Osteocyte (in vitro differentiated cells): Measurements from ENCODE around the gene KRT13. TPM values are rescaled to one million over a fixed set of nuclear protein-coding genes. Genes with fewer than 3 reads are reported as not detected.

ENCODE experiments used
- DNase-seq: peaks from one replicate; pipeline ENCODE4 v3.0.0; 2021; ENCODE audit warnings: mixed read lengths; ENCODE audit not compliant: unreplicated experiment; ENCODE audit errors: extremely low spot score
- H3K27ac Mint-ChIP-seq: one replicate; pipeline ENCODE4 v1.8.0; 2021; ENCODE audit warnings: mild to moderate bottlenecking, mixed read lengths; ENCODE audit not compliant: unreplicated experiment
- H3K27me3 Mint-ChIP-seq: one replicate; pipeline ENCODE4 v1.8.0; 2021; ENCODE audit warnings: mixed read lengths; ENCODE audit not compliant: unreplicated experiment
- H3K36me3 Mint-ChIP-seq: one replicate; pipeline ENCODE4 v1.8.0; 2021; ENCODE audit warnings: mixed read lengths; ENCODE audit not compliant: unreplicated experiment
- H3K4me1 Mint-ChIP-seq: one replicate; pipeline ENCODE4 v1.8.0; 2021; ENCODE audit warnings: mixed read lengths; ENCODE audit not compliant: unreplicated experiment
- H3K4me3 Mint-ChIP-seq: one replicate; pipeline ENCODE4 v1.8.0; 2021; ENCODE audit warnings: mild to moderate bottlenecking, moderate library complexity, mixed read lengths; ENCODE audit not compliant: unreplicated experiment
- H3K9me3 Mint-ChIP-seq: one replicate; pipeline ENCODE4 v1.8.0; 2021; ENCODE audit warnings: mixed read lengths; ENCODE audit not compliant: unreplicated experiment
- total RNA-seq: library from RNA; stranded (reverse); gene quantifications from 2 replicates; pipeline ENCODE4 v1.2.1, GENCODE V29; 2021
- TF ChIP-seq, protein P1 (sequence below): fragments of 200-600 bp; sonication (generic); IDR thresholded peaks from 2 replicates; pipeline ENCODE4 v1.5.0; 2021; ENCODE audit warnings: antibody characterized with exemption, mild to moderate bottlenecking, moderate library complexity

The KRT13 gene
- total RNA-seq, 1 donor from 2014 or later = not detected

DNA sequence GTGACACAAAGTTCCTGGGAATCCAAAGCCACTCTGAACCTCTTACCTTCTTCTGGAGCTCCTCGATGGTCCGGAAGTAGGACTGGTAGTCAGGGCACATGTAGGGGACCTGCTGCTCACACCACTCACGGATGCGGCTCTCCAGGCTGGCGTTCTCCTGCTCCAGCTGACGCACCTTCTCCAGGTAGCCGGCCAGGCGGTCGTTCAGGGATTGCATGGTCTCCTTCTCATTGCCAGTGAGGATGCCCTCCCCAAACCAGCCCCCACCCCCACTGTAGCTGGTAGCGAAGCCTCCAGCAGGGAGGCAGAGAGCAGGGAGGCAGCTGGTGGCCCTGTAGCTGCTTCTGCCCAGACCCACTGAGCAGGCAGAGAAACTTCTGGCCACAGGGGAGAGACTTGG, 24.8 kb downstream of the KRT13 start:
- Mint-ChIP-seq H3K4me3 (no peak overlapping the region), H3K36me3 (no peaks in the 10 kb centered on the region), H3K27ac (no peak overlapping the region), H3K4me1 (no peaks in the 10 kb centered on the region), H3K9me3 (no peaks in the 10 kb centered on the region), H3K27me3 (no peaks in the 10 kb centered on the region)
- no peak for DNase-seq
- TF ChIP-seq, protein P1, sequence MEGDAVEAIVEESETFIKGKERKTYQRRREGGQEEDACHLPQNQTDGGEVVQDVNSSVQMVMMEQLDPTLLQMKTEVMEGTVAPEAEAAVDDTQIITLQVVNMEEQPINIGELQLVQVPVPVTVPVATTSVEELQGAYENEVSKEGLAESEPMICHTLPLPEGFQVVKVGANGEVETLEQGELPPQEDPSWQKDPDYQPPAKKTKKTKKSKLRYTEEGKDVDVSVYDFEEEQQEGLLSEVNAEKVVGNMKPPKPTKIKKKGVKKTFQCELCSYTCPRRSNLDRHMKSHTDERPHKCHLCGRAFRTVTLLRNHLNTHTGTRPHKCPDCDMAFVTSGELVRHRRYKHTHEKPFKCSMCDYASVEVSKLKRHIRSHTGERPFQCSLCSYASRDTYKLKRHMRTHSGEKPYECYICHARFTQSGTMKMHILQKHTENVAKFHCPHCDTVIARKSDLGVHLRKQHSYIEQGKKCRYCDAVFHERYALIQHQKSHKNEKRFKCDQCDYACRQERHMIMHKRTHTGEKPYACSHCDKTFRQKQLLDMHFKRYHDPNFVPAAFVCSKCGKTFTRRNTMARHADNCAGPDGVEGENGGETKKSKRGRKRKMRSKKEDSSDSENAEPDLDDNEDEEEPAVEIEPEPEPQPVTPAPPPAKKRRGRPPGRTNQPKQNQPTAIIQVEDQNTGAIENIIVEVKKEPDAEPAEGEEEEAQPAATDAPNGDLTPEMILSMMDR = no peak

DNA sequence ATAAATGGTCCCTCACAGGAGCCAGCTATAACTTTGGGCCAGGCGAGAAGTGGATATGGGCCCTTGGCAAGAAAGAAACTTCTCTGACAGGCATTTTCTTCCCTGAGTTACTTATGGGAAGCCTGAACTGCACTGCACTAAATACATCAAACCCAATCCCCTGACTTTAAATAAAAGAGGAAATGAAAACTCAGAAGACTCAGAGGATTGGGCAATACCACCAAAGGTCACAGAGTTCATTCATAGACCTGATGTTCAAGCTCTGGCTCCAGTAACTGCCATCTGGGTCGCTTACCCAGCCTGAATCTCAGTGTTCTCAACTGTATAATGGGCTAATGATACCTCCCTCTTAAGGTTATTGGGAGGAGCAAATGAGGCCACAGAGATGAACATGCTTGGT, 25.3 kb downstream of the KRT13 start:
- no peak for DNase-seq
- Mint-ChIP-seq H3K27me3 (no peaks in the 10 kb centered on the region), H3K9me3 (no peaks in the 10 kb centered on the region), H3K36me3 (no peaks in the 10 kb centered on the region), H3K4me3 (no peak overlapping the region), H3K4me1 (no peaks in the 10 kb centered on the region), H3K27ac (no peak overlapping the region)
- TF ChIP-seq, protein P1 = no peak

DNA sequence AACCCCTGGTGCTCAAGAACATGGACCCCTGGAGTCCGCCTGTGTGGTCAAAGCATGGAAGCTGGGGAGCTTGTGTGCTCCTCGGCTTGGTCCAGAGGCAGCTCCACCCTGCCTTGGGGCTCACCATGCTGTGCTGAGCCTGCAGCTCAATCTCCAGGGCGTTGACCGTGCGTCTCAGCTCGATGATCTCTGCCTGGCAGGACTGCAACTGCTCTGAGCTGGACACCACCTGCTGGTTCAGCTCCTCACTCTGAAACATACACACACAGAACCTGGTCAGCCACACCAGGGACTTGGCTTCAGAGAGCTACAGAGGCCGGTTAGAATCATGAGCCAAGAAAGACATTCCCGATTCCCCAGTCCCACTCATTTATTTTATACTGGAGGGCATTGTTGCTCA, 27.2 kb downstream of the KRT13 start:
- Mint-ChIP-seq H3K27ac (no peak overlapping the region), H3K9me3 (no peaks in the 10 kb centered on the region), H3K36me3 (no peaks in the 10 kb centered on the region), H3K4me1 (no peaks in the 10 kb centered on the region), H3K4me3 (no peak overlapping the region), H3K27me3 (peaks cover 3% of the 10 kb centered on the region)
- TF ChIP-seq, protein P1 = no peak
- DNase-seq = no peak

DNA sequence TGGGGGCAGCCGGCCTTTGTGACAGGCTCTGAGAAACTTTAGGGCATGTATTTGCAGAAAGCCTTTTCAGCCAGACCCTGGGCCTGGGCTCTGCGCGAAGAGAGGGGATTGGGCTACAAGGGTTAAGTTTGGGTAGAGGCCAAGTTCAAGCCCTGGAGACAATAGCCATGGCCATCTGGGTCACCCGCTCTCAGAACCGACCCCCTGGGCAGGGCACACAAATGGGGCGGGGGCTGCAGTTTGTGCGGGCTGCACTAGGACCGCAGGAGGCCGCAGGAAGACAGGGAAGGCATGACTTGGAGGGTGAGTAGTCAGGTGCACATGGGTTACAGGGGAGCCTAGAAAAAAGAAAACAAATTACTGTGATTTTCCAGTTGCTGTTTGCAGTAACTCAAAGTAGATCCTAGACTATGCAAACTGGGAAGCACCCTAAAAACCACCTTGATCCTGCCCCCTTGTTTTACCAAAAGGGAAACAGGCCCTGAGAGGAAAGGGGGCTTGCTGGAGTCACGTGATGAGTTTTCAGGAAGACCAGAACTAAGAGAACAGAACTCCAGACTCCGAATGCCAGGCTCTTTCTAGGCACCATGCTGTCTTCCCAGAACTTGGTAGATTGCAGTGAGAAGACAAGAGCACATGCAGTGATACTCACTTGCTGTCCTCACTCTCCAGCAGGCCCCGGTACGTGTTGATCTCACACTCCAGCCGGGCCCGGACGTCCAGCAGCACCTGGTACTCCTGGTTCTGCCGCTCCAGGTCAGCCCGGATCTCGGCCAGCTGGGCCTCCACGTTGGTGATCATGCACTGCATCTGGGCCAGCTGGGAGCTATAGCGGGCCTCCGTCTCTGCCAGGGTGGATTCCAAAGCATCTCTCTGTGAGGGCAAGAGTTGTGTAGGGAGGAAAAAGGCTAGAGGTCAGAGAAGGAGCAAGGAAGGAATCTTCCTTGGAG, 28.3 kb downstream of the KRT13 start:
- H3K4me1 Mint-ChIP-seq = no peaks in the 10 kb centered on the region
- H3K9me3 Mint-ChIP-seq = no peaks in the 10 kb centered on the region
- TF ChIP-seq, protein P1 = no peak
- no peaks in the 10 kb centered on the region for H3K36me3 Mint-ChIP-seq
- peaks cover 4% of the 10 kb centered on the region for H3K27me3 Mint-ChIP-seq
- H3K4me3 Mint-ChIP-seq = no peak overlapping the region
- H3K27ac Mint-ChIP-seq = no peak overlapping the region
- no peak for DNase-seq

DNA sequence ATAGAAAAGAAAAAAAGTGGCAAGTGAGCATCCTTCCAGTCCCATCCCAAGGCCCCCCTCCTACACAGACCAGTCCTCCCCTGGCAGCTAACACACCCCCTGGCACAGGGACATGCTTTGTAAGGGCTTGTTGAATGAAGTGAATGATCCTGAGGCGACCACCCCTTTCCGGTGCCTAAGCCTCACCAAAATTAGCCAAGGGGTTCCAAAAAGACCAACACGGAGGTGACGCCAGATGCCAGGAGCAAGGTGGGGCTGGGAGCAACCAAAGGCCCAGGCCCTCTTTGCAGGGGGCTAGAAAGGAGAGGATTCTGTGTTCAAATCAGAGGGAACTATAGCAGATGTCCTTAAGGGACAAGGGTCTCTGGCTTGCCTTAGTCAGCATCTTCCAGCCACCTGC, 30.0 kb downstream of the KRT13 start:
- Mint-ChIP-seq H3K27ac (no peak overlapping the region), H3K9me3 (peaks cover 10% of the 10 kb centered on the region), H3K4me3 (no peak overlapping the region), H3K36me3 (no peaks in the 10 kb centered on the region), H3K27me3 (peaks cover 16% of the 10 kb centered on the region), H3K4me1 (no peaks in the 10 kb centered on the region)
- no peak for DNase-seq
- TF ChIP-seq, protein P1 = no peak
